Mesendoderm (in vitro differentiated cells): ENCODE results near the gene JAKMIP1.
A peak's percentile ranks its signal among the peaks of the same experiment; 100 is the strongest.

Experiments used
- DNase-seq: peaks from one replicate; pipeline ENCODE4 v3.0.0; 2013
- H2AK5ac ChIP-seq: 2 replicates; pipeline ENCODE4 v1.6.1; 2013; ENCODE audit warnings: low read length, inconsistent platforms
- H2BK120ac ChIP-seq: 2 replicates; pipeline ENCODE4 v1.6.1; 2013; ENCODE audit warnings: low read depth, mild to moderate bottlenecking, low read length, moderate library complexity, mixed read lengths
- H2BK15ac ChIP-seq: replicated peaks from 2 replicates; pipeline ENCODE4 v1.6.1; 2013; ENCODE audit warnings: low read depth, mild to moderate bottlenecking, moderate library complexity
- H2BK5ac ChIP-seq: 2 replicates; pipeline ENCODE4 v1.6.1; 2013; ENCODE audit warnings: low read length, inconsistent platforms
- H3K18ac ChIP-seq: 2 replicates; pipeline ENCODE4 v1.6.1; 2013; ENCODE audit warnings: mild to moderate bottlenecking, low read length, mixed read lengths
- H3K23ac ChIP-seq: one replicate; pipeline ENCODE4 v1.6.1; 2013; ENCODE audit warnings: low read length
- H3K27ac ChIP-seq: 2 replicates; pipeline ENCODE4 v1.5.1; 2013; ENCODE audit warnings: low read depth, mild to moderate bottlenecking, inconsistent platforms, low read length, moderate library complexity
- H3K27me3 ChIP-seq: 2 replicates; pipeline ENCODE4 v1.6.1; 2013; ENCODE audit warnings: low read length, control low read depth, mild to moderate bottlenecking, inconsistent platforms; ENCODE audit not compliant: insufficient read depth, poor library complexity
- H3K36me3 ChIP-seq: 2 replicates; pipeline ENCODE4 v1.6.1; 2013; ENCODE audit warnings: low read length, inconsistent platforms; ENCODE audit not compliant: control insufficient read depth, insufficient read depth
- H3K4ac ChIP-seq: one replicate; pipeline ENCODE4 v1.6.1; 2013; ENCODE audit warnings: low read depth, mild to moderate bottlenecking, low read length, moderate library complexity
- H3K4me1 ChIP-seq: 2 replicates; pipeline ENCODE4 v1.6.1; 2013; ENCODE audit warnings: low read depth, low read length, inconsistent platforms; ENCODE audit not compliant: control insufficient read depth
- H3K4me2 ChIP-seq: 2 replicates; pipeline ENCODE4 v1.6.1; 2013; ENCODE audit warnings: low read length
- H3K4me3 ChIP-seq: 2 replicates; pipeline ENCODE4 v1.5.1; 2013; ENCODE audit warnings: mild to moderate bottlenecking, low read length
- H3K56ac ChIP-seq: one replicate; pipeline ENCODE4 v1.6.1; 2013; ENCODE audit warnings: low read length
- H3K79me1 ChIP-seq: 2 replicates; pipeline ENCODE4 v1.6.1; 2013; ENCODE audit warnings: low read length, inconsistent platforms
- H3K79me2 ChIP-seq: 2 replicates; pipeline ENCODE4 v1.6.1; 2013; ENCODE audit warnings: mild to moderate bottlenecking, low read length; ENCODE audit not compliant: control insufficient read depth, insufficient read depth
- H3K9ac ChIP-seq: 2 replicates; pipeline ENCODE4 v1.6.1; 2013; ENCODE audit warnings: low read length, inconsistent platforms
- H4K5ac ChIP-seq: one replicate; pipeline ENCODE4 v1.6.1; 2013; ENCODE audit warnings: low read length
- H4K8ac ChIP-seq: one replicate; pipeline ENCODE4 v1.6.1; 2013; ENCODE audit warnings: low read depth, mild to moderate bottlenecking, control low read depth, low read length, moderate library complexity
- WGBS: extraction: QIAGEN DNeasy Blood & Tissue Kit; methylation state at CpG from one replicate; pipeline ENCODE4 v1.1.7; 2013; ENCODE audit warnings: low lambda C conversion rate, missing lambda C conversion rate; ENCODE audit not compliant: insufficient coverage; ENCODE audit errors: extremely low coverage; 5-methylcytosine and 5-hydroxymethylcytosine counted together

JAKMIP1 gene

DNA sequence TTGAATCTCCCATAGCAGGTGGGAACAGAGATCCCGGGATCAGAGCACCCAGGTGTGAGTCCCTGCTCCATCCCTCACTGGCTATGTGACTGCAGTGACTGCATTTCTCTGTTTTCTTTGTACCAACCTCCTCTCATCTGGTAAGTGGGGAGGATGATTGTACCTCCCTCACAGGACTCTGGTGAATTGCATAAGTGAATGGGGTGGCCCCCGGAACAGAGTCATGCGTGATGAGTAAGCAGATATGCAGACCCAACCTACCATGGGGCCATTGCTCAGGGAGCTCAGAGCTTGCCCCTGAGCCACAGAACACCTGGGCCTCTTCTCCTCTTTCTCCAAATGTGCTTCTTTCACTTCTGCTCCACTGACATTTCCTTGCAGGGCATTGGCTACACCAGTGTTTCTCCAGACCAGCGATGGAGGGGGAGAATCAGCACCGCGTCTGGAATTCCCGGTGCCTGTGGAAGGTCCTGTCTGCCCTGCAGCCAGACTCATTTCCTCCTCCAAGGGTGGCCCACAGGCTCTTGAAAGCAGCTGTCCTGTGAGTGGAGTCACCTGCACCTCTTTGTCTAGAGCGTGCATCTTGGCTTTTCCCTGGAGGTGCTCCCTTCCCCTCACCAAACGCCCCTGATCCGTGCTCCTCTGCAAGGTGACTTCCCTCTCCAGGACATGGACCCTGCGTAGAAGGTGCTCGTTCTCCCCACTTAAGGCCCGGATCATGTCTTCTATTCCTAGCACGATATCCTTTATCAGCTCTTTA lies 212.1 kb downstream of the JAKMIP1 start:
- Histone ChIP-seq H3K9ac (no peak overlapping the region), H3K4ac (no peak overlapping the region), H3K36me3 (no peaks in the 10 kb centered on the region), H2AK5ac (no peak overlapping the region), H3K56ac (no peak overlapping the region), H3K27me3 (no peaks in the 10 kb centered on the region), H3K4me3 (no peak overlapping the region), H2BK120ac (no peak overlapping the region), H3K79me1 (no peaks in the 10 kb centered on the region), H3K18ac (no peak overlapping the region), H4K5ac (no peak overlapping the region), H3K23ac (no peak overlapping the region), H2BK5ac (no peak overlapping the region), H3K27ac (no peak overlapping the region), H4K8ac (no peak overlapping the region), H3K79me2 (no peaks in the 10 kb centered on the region), H3K4me2 (no peak overlapping the region), H2BK15ac (no peak overlapping the region), H3K4me1 (no peaks in the 10 kb centered on the region)
- no CpG with 5 or more reads among the region's 14 CpGs for WGBS
- no peak for DNase-seq

DNA sequence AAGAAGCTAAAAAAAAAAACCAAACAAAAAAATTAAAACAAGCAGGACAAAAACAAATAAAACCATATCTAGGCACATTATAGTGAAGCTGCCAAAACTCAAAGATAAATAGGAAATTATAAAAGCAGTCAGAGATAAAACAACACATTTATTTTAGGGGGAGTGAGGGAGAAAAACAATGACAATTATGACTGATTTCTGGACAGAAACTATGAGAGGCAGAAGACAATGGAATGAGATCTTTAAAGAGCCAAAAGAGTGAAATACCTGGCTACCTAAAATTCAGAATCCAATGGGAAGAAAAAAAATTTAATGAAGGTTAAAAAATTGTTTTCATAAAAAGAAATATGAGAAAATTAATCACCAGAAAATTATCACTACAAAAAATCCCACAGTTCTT lies 215.5 kb downstream of the JAKMIP1 start:
- Histone ChIP-seq H2AK5ac (no peak overlapping the region), H3K56ac (no peak overlapping the region), H3K4me3 (no peak overlapping the region), H3K4ac (no peak overlapping the region), H3K9ac (no peak overlapping the region), H4K5ac (no peak overlapping the region), H3K4me1 (no peaks in the 10 kb centered on the region), H3K23ac (no peak overlapping the region), H3K18ac (no peak overlapping the region), H4K8ac (no peak overlapping the region), H3K36me3 (no peaks in the 10 kb centered on the region), H3K4me2 (no peak overlapping the region), H2BK5ac (no peak overlapping the region), H3K27ac (no peak overlapping the region), H3K79me2 (no peaks in the 10 kb centered on the region), H3K79me1 (no peaks in the 10 kb centered on the region), H3K27me3 (no peaks in the 10 kb centered on the region), H2BK15ac (no peak overlapping the region), H2BK120ac (no peak overlapping the region)
- no peak for DNase-seq

DNA sequence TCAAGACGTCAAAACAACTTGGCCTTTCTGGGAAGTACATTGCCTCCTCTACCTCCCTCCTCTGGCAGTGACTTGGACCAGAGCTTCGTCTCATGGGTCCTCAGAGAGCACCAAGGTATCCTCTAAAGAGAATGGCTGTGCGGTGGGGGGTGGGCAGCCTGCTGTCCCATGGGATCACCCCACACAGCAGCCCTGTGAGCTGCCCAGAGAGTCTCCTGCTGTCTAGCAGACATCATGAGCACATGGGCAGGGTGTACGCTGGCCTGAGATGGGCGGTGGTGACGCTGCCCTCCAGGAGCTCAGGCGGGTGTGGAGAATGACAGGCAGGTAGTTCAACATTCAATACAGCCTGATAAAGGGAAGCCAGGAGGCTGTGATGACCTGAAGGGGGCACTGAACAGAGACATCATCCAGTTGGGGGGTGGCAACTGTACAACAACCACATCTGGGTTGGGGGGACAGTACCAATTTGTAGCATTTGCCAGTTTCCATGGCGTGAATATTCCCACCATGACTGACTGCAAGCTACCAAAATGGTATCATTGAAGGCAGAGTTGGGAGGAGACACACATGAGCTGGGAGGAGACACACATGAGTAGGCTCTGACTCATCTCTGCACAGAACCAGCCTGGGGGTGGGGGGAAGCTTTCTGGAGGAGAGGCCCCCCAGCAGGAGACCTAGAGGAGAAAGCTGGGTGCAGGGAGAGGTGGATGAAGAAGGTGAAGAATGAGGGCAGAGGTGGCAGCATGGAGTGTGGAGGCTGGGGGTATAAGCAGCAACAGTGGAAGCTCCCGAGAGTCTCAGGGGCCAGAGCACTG lies 218.0 kb downstream of the JAKMIP1 start:
- no CpG with 5 or more reads among the region's 9 CpGs for WGBS
- H3K4ac ChIP-seq = no peak overlapping the region
- no peak overlapping the region for H3K18ac ChIP-seq
- H4K5ac ChIP-seq = no peak overlapping the region
- H3K27me3 ChIP-seq = no peaks in the 10 kb centered on the region
- H3K4me3 ChIP-seq = no peak overlapping the region
- H4K8ac ChIP-seq = no peak overlapping the region
- no peak overlapping the region for H2BK5ac ChIP-seq
- H2AK5ac ChIP-seq = no peak overlapping the region
- H2BK120ac ChIP-seq = no peak overlapping the region
- no peaks in the 10 kb centered on the region for H3K79me2 ChIP-seq
- H2BK15ac ChIP-seq = no peak overlapping the region
- no peak overlapping the region for H3K56ac ChIP-seq
- H3K79me1 ChIP-seq = no peaks in the 10 kb centered on the region
- H3K4me2 ChIP-seq = no peak overlapping the region
- H3K36me3 ChIP-seq = no peaks in the 10 kb centered on the region
- no peak for DNase-seq
- no peak overlapping the region for H3K23ac ChIP-seq
- no peak overlapping the region for H3K27ac ChIP-seq
- H3K9ac ChIP-seq = no peak overlapping the region
- no peaks in the 10 kb centered on the region for H3K4me1 ChIP-seq

DNA sequence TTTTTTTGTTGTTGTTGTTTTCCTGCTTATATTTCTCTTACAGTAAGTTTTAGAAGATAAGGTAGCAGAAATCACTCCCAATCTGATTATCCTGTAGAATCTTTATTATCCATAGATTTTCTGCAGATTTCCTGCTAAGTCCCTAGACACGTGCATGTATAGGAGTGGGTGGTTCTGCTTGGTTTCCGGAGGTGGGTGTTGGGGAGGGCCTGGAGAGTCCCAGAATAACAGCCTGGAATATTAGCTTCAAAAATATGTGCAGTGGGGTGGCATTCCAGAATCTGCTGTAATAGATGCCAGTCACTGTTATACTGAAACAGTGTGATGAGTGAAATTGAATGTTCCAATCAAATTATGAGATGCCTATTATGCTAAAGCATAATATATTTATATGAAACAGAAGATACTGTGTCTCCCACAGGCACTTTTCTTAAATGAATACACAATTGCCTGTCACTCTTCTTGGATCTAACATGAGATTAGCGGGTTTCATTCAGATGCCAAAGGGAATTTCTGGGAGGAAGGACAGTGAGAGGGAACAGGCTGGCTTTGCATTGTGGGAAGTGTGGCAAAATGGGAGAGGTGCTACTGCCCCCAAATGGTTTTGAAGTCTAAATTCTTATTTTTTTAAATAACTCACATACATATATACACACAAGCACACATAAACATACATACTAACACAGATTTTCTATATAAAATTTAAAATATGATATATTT lies 219.8 kb downstream of the JAKMIP1 start:
- no peak overlapping the region for H2BK15ac ChIP-seq
- H2BK5ac ChIP-seq = no peak overlapping the region
- peak; percentile 49 for DNase-seq

DNA sequence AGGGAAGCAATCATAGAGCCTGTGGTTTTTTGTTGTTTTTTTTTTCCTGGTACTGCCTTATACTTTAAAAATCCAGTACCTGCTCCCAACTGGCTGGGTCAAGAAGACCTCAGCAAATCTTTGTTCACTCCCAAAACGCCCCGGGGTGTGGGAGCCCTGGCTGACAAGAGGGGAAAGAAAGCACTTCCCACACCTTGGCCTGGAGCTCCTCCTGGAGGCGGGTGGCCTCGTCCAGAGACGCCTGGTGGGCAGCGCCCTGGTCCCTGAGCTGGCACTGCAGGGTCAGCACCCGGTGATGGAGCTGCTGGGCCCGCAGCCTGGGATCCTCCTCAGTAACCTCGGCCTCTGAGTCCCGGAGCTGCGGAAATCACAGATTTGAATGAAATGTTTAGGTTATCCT lies 220.4 kb downstream of the JAKMIP1 start:
- peak; percentile 81 for DNase-seq
- H4K8ac ChIP-seq = no peak overlapping the region

More for the DNA sequence above, 219.8 kb downstream of the JAKMIP1 start:
- Histone ChIP-seq H2AK5ac (no peak overlapping the region), H3K36me3 (no peaks in the 10 kb centered on the region), H3K4me3 (no peak overlapping the region), H3K79me2 (no peaks in the 10 kb centered on the region), H3K18ac (no peak overlapping the region), H3K4me1 (no peaks in the 10 kb centered on the region), H3K27ac (no peak overlapping the region), H3K23ac (no peak overlapping the region), H3K79me1 (no peaks in the 10 kb centered on the region), H3K4me2 (no peak overlapping the region), H4K8ac (no peak overlapping the region), H3K9ac (no peak overlapping the region), H3K27me3 (no peaks in the 10 kb centered on the region), H4K5ac (no peak overlapping the region), H3K56ac (no peak overlapping the region), H3K4ac (no peak overlapping the region), H2BK120ac (no peak overlapping the region)
- no CpG with 5 or more reads among the region's 3 CpGs for WGBS

More for the DNA sequence above, 220.4 kb downstream of the JAKMIP1 start:
- H3K79me1 ChIP-seq = no peaks in the 10 kb centered on the region
- H3K27ac ChIP-seq = no peak overlapping the region
- no peaks in the 10 kb centered on the region for H3K79me2 ChIP-seq
- WGBS = no CpG with 5 or more reads among the region's 11 CpGs
- H2BK120ac ChIP-seq = no peak overlapping the region
- no peaks in the 10 kb centered on the region for H3K4me1 ChIP-seq
- no peak overlapping the region for H3K4me3 ChIP-seq
- H3K23ac ChIP-seq = no peak overlapping the region
- no peak overlapping the region for H3K4me2 ChIP-seq
- no peak overlapping the region for H3K4ac ChIP-seq
- no peak overlapping the region for H3K9ac ChIP-seq
- no peaks in the 10 kb centered on the region for H3K27me3 ChIP-seq
- H4K5ac ChIP-seq = no peak overlapping the region
- no peak overlapping the region for H2AK5ac ChIP-seq
- no peaks in the 10 kb centered on the region for H3K36me3 ChIP-seq
- no peak overlapping the region for H3K56ac ChIP-seq
- no peak overlapping the region for H3K18ac ChIP-seq
- no peak overlapping the region for H2BK5ac ChIP-seq
- no peak overlapping the region for H2BK15ac ChIP-seq
